OCI-LY1 (cell line): Measurements from ENCODE around the gene SYK.

ENCODE experiments used
- CTCF ChIP-seq: fragments of 200-600 bp; sonication (generic), shearing (Covaris generic); IDR thresholded peaks from 2 replicates; pipeline ENCODE4 v1.5.1; 2017; ENCODE audit warnings: mild to moderate bottlenecking, antibody characterized with exemption, low read length, moderate library complexity, mixed read lengths
- EZH2 ChIP-seq: fragments of 200-600 bp; sonication (generic), shearing (Covaris generic); IDR thresholded peaks from 2 replicates; pipeline ENCODE4 v1.8.0; 2017; ENCODE audit warnings: borderline replicate concordance, mixed run types, mild to moderate bottlenecking, antibody characterized with exemption, low read length, moderate library complexity, mixed read lengths

DNA sequence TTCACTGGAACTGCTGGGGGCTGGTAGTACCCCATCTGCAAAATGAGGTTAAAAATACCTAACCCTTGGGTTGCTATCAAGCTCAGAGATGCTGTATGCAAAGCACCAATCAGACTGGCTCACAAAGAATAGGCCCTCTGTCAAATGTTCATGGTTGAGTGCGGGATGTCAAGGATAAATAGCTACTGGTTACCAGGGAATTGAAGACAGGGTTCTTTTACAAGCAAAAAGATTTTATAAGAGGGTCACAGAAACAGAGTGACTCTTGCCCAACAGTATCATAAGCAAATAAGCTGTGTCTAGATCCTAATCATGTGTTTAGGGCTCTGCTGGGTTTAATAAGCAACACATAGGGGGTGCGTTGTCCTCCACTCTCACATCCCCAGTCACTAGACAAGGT, 11.9 kb downstream of the SYK start:
- no peak for TF ChIP-seq CTCF
- TF ChIP-seq EZH2 = no peak
